Measurements from ENCODE around the gene CAPZB. TPM values are rescaled to one million over a fixed set of nuclear protein-coding genes. Genes with fewer than 3 reads are reported as not detected.
A peak's percentile ranks its signal among the peaks of the same experiment; 100 is the strongest.

Gene CAPZB
- total RNA-seq = 100 to 1,000 TPM; 207 to 284 (median 232) TPM
- polyA plus RNA-seq = 100 to 1,000 TPM; 179 to 261 (median 206) TPM
- long read RNA-seq, donor 1, transcript CAPZB-203 (10 exons, 1,686 nt) = major isoform, 62 of 97 reads
- long read RNA-seq, donor 1, transcript CAPZB-201 (9 exons, 858 nt) = minor isoform, 18 of 97 reads
- long read RNA-seq, donor 1, partial matches to known transcripts = 4 of 97 reads
- long read RNA-seq, donor 1, other reads (novel, unspliced or antisense) = 10 of 97 reads
- long read RNA-seq, donor 2, transcript CAPZB-203 (10 exons, 1,686 nt) = major isoform, 104 of 142 reads
- long read RNA-seq, donor 2, transcript CAPZB-201 (9 exons, 858 nt) = minor isoform, 23 of 142 reads
- long read RNA-seq, donor 2, partial matches to known transcripts = 6 of 142 reads
- long read RNA-seq, donor 2, other reads (novel, unspliced or antisense) = 9 of 142 reads

DNA sequence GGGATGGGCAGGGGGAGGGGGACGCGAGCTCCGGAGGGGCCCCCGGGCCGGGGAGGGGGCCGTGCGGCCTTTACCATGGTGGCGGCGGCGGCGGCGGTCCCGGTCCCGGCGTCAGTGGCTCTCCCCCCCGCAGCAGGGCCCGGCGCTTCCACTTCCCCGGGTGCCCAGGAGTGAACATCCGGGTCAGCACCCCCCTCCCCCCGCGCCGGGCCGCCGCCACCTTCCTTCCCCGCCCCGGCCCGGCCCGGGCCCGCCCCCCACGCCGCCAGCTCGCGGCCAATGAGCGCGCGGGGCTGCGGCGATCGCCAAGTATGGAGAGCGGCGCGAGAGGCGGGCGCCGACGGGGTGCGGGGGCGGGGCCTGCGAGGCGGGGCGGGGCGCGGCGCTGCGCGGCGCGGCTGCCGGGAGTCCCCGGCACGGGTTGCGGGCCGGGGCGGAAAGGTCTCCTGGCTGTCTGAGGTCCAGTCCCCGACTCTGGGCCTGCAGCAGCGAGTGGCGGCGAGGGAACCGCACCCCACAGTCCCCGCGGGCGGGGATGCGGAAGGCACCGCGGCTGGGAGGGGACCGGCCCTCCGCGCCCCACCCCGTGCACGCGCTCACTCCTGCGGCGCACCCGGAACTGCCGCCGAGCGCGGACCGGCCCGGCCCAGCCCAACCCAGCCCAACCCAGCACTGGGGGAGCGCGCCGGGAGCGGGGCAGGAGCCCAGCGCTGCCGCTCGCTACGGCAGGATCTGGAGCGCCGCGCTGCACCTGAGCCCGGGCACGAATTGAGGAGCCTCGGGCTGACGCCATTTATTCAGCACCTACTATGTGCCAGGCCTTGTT, at the start of gene CAPZB:
CAPZB (minus strand) TSS at position 178 of the 826 bp plus-strand sequence; CDS start at position 77, 101 bp downstream.
- Histone ChIP-seq H3K4me1 (peaks cover 52% of the 10 kb centered on the region), H3K9me3 (no peaks in the 10 kb centered on the region), H3K36me3 (ENCODE audit: insufficient read depth in 1 of 2, low read depth in 1 of 2) (peaks cover 0 to 8% of the 10 kb centered on the region in 2 donors), H3K27ac (peak within 1 kb of the TSS; percentile 91), H3K4me3 (peak within 1 kb of the TSS; percentile 74), H3K27me3 (ENCODE audit: insufficient read depth in 3 of 3, low read length in 2 of 3) (no peaks in the 10 kb centered on the region)
- ATAC-seq (peak; percentile 89 to 93 (median 92)), DNase-seq (peak; percentile 96 to 98)
- 0 to 1% (median 1%) methylated on average over 20 to 106 of the region's 106 CpGs for WGBS, 3 donors
- intact Hi-C loops (cut with DNase I) = loop anchor here in 1 of 2 donors (1.0 to 10.0 kb wide), 3 partner anchors 51 to 166 kb away; a partner anchor contains a TSS
- TF ChIP-seq, protein P1, sequence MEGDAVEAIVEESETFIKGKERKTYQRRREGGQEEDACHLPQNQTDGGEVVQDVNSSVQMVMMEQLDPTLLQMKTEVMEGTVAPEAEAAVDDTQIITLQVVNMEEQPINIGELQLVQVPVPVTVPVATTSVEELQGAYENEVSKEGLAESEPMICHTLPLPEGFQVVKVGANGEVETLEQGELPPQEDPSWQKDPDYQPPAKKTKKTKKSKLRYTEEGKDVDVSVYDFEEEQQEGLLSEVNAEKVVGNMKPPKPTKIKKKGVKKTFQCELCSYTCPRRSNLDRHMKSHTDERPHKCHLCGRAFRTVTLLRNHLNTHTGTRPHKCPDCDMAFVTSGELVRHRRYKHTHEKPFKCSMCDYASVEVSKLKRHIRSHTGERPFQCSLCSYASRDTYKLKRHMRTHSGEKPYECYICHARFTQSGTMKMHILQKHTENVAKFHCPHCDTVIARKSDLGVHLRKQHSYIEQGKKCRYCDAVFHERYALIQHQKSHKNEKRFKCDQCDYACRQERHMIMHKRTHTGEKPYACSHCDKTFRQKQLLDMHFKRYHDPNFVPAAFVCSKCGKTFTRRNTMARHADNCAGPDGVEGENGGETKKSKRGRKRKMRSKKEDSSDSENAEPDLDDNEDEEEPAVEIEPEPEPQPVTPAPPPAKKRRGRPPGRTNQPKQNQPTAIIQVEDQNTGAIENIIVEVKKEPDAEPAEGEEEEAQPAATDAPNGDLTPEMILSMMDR (IDR thresholded peaks at IDR 0.05) = no peak

DNA sequence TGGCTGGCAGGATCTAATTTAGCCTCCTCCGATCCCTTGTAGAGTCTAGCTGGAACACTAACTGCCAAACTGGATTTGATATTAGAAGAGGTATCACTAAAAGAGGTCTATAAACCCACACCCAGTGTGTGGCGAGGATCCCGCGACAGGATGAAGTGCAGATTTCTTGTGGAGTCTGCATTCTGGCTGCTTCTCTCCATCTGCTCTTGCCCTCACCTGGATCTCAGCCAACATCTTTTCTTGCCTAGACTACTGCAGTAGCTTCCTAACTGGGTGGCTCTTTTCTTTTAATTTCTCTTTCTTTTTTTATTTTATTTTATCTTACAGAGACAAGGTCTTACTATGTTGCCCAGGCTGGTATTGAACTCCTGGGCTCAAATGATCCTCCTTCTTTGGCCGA, 48.9 kb upstream of the CAPZB start:
- DNase-seq = no peak
- TF ChIP-seq, protein P1 (IDR thresholded peaks at IDR 0.05) = no peak
- Histone ChIP-seq H3K9me3 (peaks cover 10% of the 10 kb centered on the region), H3K27ac (no peak overlapping the region), H3K4me1 (no peaks in the 10 kb centered on the region), H3K27me3 (ENCODE audit: insufficient read depth in 3 of 3, low read length in 2 of 3) (no peaks in the 10 kb centered on the region), H3K36me3 (ENCODE audit: insufficient read depth in 1 of 2, low read depth in 1 of 2) (no peaks in the 10 kb centered on the region), H3K4me3 (no peak overlapping the region)
- ATAC-seq = no peak
- intact Hi-C loops (cut with DNase I) = no loop called here
- WGBS, 3 donors = 80 to 92% (median 88%) methylated on average over 5 of the region's 5 CpGs

DNA sequence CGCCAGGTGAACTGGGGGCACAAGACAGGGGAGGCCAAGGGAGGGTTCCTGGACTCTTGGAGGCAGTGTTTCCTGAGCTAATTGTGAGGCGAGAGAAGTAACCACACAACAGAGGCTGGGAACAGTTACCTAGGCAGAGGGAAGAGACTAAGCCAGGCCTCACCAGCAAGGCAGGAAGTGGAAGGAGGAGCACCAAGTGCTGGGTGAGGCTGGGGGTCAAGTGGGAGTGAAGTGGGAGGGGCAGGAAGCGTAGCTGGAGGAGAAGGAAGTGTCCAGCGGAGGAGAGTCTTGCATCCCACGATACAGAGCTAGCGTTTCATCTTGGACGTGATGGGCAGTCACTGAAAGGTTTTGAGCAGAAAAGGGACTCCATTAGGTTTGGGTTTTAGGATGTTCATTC, 48.3 kb upstream of the CAPZB start:
- Histone ChIP-seq H3K9me3 (peaks cover 10% of the 10 kb centered on the region), H3K27ac (no peak overlapping the region), H3K36me3 (ENCODE audit: insufficient read depth in 1 of 2, low read depth in 1 of 2) (no peaks in the 10 kb centered on the region), H3K4me1 (no peaks in the 10 kb centered on the region), H3K4me3 (no peak overlapping the region), H3K27me3 (ENCODE audit: insufficient read depth in 3 of 3, low read length in 2 of 3) (no peaks in the 10 kb centered on the region)
- ATAC-seq (no peak), DNase-seq (peak in 1 of 2 donors; percentile 60)
- TF ChIP-seq, protein P1 (IDR thresholded peaks at IDR 0.05) = no peak
- intact Hi-C loops (cut with DNase I) = no loop called here
- WGBS, 3 donors = 70 to 71% (median 70%) methylated on average over 7 of the region's 7 CpGs

DNA sequence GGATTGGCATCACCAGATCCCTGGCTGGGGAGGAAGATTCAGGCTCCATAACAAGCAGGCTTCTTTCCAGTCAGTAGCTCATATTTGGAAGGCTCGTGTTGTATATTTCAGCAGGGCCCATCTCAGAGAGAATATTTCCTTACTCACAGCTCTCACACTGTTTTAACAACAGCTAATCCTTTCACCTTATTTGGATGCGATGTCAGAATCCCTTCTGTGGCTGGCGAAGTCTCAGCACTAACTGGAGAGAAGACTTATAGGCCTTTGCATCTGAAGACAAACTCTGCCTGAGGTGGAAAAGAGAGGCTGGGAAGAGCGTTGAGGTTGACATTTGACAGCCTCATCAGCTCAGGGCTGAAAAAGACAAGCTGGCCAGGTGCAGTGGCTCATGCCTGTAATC, 47.2 kb upstream of the CAPZB start:
- Histone ChIP-seq H3K27me3 (ENCODE audit: insufficient read depth in 3 of 3, low read length in 2 of 3) (no peaks in the 10 kb centered on the region), H3K4me3 (no peak overlapping the region), H3K36me3 (ENCODE audit: insufficient read depth in 1 of 2, low read depth in 1 of 2) (no peaks in the 10 kb centered on the region), H3K27ac (no peak overlapping the region), H3K9me3 (peaks cover 10% of the 10 kb centered on the region), H3K4me1 (no peaks in the 10 kb centered on the region)
- ATAC-seq (no peak), DNase-seq (no peak)
- 81 to 86% (median 84%) methylated on average over 4 of the region's 4 CpGs for WGBS, 3 donors
- TF ChIP-seq, protein P1 (IDR thresholded peaks at IDR 0.05) = no peak
- intact Hi-C loops (cut with DNase I) = no loop called here
